KOPT-K1 (cell line): Measurements from ENCODE around the gene COMT.

ENCODE experiments used
- H3K27ac ChIP-seq: fragments of 200-600 bp; sonication (generic); 2 replicates; pipeline ENCODE4 v1.5.1; 2016; ENCODE audit warnings: antibody characterized with exemption, mild to moderate bottlenecking, low read depth, low read length; ENCODE audit not compliant: poor library complexity, severe bottlenecking
- H3K36me3 ChIP-seq: fragments of 200-600 bp; sonication (generic); 2 replicates; pipeline ENCODE4 v1.5.1; 2017; ENCODE audit warnings: antibody characterized with exemption, mild to moderate bottlenecking, low read length, moderate library complexity; ENCODE audit not compliant: insufficient read depth
- H3K9me3 ChIP-seq: fragments of 200-600 bp; sonication (generic); 2 replicates; pipeline ENCODE4 v1.5.1; 2017; ENCODE audit warnings: antibody characterized with exemption, low read length, mild to moderate bottlenecking; ENCODE audit not compliant: insufficient read depth, poor library complexity, severe bottlenecking

The COMT gene

DNA sequence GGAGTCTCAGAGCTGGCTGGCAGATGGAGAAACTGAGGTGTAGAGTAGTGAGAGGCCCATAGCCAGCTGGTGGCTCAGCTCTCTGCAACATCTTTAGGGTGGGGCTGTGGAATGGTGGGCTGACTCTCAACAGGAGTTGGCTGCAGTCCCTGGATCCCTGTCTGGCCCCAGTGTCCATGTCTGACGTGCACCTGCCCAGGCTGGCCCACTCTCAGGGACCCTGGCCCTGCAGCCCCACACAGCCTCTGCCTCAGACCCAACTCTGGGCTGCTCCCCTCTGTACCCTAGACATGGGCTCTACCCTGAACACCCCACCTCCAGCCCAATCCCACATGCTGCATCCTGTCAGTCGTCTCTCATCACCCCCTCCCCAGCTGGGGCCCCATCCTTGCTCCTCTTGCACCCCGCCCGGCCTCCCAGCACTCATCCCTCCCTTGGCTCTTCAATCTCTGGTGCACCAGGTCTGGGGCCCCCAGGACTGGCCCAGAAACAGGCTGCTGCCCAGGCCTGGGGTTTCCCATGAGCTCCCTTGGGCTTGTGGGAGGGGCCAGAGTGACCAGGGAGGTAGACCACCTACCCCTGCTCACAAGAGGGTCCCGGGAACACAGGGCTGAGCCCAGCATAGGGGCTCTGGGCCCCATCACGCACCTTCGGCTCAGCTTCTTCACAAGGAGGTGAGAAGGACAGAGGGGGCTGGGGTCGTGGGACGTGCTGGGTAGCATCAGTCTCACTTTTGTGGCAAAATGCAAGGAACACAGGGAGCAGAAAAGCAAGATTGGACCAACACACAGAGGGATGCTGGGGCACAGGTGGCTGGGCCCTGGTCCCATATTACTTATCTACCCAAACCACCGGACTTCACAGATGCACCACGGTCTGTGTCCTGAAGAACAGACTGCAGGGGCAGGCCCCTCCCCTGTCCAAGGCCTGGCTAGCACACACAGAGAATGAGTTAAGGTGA lies 43.6 kb downstream of the COMT start:
- no peaks in the 10 kb centered on the region for H3K9me3 ChIP-seq
- H3K36me3 ChIP-seq = no peaks in the 10 kb centered on the region
- no peak overlapping the region for H3K27ac ChIP-seq

DNA sequence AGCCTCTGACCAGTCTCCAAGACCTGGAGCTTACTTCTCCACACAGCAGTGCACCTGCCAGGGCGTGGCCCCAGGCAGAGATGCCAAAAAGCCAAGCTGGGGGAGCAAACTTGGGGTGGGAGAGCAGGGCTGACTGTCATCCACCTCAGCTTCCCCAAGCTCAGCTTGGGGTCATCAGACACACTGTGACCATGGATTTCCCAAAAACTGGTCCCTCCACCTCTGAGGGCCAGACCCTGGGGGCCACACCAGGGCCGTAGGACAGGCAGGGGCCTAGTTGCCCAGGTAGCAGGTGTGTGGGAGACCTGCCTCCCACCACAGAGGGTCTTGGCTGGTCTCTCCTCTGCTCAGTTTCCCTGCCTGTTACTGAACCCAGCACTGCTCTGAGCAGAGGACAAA lies 44.4 kb downstream of the COMT start:
- Histone ChIP-seq H3K9me3 (no peaks in the 10 kb centered on the region), H3K36me3 (no peaks in the 10 kb centered on the region), H3K27ac (no peak overlapping the region)

DNA sequence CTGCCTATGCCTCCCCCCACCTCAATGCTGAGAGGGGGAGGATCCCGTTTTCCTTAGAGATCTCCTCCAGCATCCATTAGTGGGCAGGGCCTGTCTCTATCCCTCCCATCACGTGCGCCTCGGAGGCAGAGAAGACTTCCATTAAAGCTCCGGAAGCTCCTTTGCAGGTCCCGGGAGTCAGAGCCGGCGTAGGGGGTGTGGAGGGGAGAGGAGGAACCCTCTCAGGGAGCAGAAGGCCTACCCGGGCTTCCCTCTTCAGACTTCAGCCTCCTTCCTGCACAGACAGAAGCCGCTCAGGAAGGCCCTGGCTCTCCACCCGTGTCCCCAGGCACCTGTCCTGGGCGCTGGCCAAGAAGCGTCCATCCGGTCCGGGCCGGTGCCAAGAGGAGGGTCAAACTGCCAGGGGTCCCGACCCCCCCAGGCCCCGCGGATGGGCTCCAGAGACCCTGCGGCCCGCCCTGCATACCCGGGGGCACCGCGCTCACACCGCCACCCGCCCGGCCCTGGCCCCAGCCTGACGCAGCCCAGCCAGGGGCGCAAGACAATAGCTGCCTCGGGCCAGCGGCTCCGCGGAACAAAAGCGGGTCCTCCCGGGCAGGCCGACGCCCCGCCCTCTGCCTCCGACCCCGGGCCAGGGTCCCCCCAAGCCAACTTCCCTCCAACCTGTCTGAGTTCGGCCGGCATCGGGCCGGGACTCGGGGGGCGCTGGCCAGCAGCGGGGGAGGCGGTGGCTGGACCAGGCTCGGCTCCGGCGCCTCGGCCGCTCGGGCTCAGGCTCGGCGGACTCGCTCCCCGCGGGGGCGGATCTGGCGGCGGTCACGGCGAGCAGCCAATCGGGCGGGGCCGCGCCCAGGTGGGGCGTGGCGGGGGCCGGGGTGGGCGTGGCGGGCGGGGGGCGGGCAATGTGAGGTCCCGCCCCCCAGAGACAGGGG lies 45.1 kb downstream of the COMT start:
- H3K9me3 ChIP-seq = no peaks in the 10 kb centered on the region
- no peaks in the 10 kb centered on the region for H3K36me3 ChIP-seq
- H3K27ac ChIP-seq = no peak overlapping the region

DNA sequence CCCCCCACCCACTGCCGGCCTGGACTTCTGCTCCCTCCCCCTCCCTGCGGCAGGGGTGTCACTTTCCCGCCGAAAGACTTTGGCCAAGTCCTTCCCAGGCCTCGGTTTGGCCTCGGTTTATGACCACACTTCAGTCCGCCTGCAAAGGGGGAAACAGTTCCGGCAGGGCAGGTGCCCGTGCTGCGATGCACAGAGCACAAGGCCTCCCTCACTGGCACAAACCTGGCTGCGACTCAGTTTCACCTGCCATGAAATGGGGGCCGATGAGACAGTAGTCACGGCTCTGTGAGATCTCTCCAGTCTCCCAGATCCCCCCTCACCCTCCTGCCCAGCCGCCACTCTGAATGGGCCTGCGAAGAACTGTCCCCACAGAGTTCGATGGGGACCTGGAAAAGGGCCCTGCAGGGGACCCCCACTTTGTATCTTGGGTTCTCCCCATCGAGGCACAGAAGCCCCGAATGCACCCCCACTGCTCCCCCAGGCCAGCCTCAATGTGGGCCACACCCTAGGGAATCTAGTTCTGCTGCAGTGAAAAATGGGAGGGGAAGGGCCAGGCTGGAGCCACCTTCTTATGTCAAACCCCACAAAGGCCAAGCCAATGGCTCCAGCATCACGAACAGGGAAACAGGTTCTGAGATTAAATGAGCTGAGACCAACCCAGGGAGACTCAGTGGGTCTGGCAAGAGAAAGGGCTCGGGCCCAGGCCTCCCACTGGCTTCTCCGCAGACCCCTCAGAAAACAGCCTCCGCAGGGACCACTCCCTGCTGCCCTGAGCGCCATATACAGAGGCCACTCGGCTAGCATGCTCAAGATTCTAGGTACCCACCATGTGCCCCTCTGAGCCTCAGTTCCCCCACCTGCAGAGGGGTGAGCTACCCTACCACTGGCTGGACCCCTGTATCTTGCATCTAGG lies 46.1 kb downstream of the COMT start:
- H3K27ac ChIP-seq = no peak overlapping the region
- H3K9me3 ChIP-seq = no peaks in the 10 kb centered on the region
- H3K36me3 ChIP-seq = no peaks in the 10 kb centered on the region

DNA sequence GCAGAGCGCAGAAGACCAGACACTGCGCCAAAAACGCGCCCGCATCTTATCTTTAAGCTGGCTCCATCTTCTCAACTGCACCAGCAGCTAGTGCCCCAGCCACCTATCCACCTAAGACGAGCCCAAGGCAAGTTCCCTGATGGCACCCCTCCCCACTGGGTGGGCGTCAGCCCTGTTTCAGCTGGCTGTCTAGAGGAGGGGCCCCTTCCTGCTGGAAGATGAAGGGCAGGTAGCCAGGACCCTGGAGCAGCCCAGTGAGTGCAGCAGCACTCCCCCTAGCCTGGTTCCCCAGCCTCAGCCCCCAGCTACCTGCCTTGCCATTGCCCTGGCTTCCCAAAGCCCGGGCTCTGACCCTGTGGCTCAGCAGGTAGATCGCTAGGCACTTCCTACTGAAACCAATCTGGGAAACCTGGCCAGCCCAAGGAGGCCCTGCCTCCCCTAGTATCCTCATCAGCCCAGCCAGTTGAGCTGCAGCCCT lies 46.8 kb downstream of the COMT start:
- Histone ChIP-seq H3K36me3 (no peaks in the 10 kb centered on the region), H3K9me3 (no peaks in the 10 kb centered on the region), H3K27ac (no peak overlapping the region)

DNA sequence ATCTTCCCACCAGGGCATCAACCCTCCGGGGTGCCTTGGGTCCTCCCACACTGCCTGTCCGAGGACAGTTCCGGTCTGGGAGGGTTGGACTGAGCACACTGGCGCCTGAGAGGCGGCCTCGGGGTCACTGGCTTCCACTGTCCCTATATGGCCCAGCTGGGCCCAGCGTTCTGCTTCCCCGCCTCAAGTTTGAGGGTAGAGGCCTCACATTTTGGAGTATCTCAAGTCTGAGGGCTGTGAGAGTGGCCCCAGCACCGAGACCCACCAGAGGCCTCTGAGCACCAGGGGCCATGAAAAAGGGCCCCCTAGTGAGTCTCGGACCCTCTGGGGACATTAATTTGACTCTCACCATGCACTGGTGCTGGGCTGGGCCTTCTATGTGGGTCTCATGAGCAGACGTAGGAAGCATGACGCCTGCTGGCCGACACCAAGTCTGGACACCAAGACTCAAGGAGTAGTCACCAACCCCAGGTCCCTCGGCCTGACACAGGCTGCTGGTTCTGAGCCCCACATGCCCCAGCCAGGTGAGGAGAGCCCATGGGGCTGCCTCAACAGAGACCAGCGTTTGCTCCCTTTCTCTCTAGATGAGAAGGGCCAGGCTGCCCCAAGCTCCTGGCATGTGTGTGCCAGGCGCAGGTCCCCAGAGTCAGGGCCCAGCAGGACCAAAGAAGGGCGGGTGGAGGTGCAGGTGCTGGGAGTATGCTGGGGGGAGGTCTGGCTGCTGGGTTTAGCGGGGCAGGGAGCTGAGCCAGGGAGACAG lies 47.6 kb downstream of the COMT start:
- no peaks in the 10 kb centered on the region for H3K9me3 ChIP-seq
- H3K27ac ChIP-seq = no peak overlapping the region
- no peaks in the 10 kb centered on the region for H3K36me3 ChIP-seq

DNA sequence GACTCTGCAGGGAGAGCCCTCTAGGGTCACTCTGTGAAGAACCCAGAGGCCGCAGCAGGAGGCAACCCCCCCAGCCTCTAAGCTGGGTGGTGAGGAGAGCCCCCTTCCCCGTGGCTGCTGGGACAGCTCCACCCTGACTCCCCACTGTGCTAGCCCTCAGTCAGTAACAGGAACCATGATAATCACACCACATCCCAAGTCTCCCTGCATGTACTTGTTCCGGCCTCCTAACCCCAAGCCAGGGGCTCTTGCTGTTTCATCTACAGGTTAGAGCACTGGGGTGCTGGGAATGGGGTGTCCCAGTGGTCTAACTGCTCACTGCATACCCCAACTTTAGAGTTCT lies 48.1 kb downstream of the COMT start:
- H3K27ac ChIP-seq = no peak overlapping the region
- no peaks in the 10 kb centered on the region for H3K9me3 ChIP-seq
- H3K36me3 ChIP-seq = no peaks in the 10 kb centered on the region

DNA sequence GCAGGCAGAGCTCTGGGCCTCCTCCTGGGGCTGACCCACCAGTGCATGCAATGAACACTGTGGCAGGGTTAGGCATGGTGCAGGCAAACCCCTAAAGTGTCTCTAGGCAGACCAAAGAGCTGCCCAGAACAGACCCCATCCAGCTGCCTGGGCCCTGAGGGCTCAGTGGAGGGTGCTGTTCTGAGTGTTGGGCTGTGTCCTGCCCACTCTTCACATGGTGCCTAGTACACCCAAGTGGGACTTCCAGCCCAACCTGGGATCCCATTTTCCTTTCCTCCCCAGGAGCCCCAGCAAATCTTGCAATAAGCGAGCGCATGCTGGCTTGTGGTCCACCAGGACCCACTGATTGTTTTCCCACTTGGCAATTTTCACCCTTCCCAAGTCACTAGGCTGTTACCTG lies 48.6 kb downstream of the COMT start:
- Histone ChIP-seq H3K9me3 (no peaks in the 10 kb centered on the region), H3K36me3 (no peaks in the 10 kb centered on the region), H3K27ac (no peak overlapping the region)

DNA sequence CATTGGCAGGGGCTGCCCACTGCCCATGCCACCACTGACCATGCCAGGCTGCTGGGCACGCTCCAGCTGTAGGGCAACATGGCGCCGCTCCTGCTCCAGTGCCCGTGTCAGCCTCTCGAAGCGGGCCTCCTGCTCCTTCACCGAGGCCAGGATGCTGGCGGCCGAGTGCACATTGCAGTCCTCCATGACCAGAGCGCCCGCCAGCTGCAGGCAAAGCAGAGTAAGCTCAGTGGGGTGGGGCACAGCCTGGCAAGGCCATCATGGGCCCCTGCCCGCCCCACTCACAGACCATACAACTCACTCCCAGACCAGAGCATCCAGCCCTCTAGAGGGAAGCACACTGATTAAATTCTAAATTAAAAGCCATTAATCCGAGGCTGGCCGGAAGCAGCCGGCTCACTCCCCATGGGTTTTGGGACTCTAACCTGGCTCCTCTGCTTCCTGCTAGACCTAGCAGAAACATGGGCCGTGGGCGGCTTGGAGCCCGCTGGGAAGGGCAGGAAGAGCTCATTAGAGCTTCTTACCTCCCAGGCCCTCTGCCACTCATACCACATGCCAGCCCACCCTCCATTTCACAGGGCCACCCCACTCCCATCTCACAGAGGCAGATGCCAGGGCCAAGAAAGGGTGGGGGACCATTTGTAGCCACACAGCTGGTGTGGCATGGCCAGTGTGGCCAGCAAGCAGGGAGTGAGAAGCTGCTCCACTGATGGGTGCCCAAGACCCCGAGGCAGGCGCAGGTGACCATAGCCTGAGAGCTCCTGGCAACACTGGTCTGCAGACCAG lies 49.2 kb downstream of the COMT start:
- Histone ChIP-seq H3K36me3 (no peaks in the 10 kb centered on the region), H3K9me3 (no peaks in the 10 kb centered on the region), H3K27ac (no peak overlapping the region)

DNA sequence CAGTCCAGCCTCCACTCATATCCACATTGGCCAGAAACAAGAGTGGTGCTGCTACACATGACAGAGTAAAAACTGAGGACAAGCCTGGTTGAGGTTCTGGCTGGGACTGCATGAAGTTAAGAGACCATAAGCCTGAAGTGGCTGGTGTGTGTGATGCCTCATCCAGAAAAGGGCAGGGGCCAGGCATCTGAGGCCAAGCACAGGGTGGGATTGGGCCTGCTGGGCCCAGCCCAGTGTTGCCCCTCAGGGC lies 49.7 kb downstream of the COMT start:
- no peak overlapping the region for H3K27ac ChIP-seq
- H3K36me3 ChIP-seq = no peaks in the 10 kb centered on the region

DNA sequence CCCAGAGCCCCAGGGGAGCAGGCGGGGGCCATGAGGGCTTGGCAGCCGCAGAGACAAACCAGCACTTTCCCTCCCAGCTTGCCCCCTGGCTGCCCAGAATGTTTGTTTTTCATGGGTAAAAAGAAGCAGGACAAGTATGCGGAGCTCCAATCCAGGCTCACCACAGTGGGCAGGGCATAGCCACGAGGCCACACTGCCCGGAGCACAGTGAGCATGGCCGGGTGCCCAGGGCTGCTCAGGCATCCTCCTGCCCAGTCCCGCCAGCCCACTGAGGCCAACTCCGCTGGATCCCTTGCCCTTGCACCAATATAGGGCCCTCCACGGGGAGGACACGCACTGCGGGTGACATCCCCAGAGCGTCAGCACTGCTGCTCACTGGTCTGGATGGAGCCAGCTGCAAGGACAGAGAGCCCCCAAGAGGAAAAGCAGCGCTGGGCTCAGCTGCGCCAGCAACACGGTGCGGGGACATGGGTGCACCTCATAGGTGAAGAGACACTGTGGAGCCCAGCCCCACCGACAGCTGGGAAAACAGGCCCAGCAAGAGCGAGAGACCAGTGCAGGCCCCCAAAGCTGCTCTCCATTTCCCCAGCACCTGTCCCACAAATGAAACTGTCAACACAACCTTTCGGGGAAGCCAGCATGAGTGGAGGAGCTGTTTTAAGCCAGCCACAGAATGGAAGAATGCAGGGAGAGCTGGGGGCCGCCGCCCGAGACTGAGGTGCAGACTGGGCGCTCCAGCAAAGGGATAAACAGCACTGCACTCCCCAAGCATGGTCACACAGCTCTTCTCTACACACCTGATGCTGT lies 50.3 kb downstream of the COMT start:
- Histone ChIP-seq H3K9me3 (no peaks in the 10 kb centered on the region), H3K27ac (no peak overlapping the region), H3K36me3 (no peaks in the 10 kb centered on the region)

More for the DNA sequence above, 49.7 kb downstream of the COMT start:
- no peaks in the 10 kb centered on the region for H3K9me3 ChIP-seq

DNA sequence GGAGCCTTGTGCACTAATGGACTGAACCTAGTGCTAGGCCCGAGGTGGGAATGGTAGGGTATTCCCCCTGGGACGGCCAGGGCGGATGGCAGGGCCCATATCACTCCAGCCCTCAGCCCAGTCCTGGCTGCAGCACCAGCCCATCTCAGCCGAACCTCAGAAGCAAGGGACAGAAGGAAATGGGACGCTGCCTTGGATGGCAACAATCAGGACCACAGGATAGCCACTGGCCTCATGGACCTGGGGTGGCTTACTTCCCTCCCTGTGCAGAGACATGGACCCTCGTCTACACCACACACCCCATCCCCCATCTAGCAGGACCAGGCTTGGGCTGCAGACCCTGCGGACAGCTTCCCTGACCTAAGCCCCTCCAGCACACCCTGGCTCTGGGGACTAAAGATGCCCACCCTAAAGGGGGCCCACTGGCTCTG lies 50.9 kb downstream of the COMT start:
- no peak overlapping the region for H3K27ac ChIP-seq
- H3K9me3 ChIP-seq = no peaks in the 10 kb centered on the region
- H3K36me3 ChIP-seq = no peaks in the 10 kb centered on the region

DNA sequence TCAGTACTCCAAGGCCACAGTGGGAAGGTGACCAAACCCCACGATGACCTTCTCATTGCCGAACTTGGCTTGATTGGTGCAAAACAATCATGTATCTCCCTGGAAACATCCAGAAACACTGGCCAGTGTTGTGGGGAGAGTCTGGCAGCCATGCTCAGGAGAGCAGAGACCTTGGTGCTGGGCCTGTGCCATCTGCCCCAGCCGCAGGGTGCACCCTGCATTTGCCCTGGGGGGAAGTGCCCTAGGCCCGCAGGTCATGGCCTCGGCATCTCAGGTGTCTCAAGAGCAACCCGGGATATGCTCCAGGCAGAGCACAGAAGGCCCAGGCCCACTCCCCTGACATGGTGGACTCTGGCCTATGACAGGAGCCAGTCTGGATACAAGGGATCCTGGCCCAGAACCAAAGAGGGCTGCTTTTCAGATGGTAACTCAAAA lies 51.4 kb downstream of the COMT start:
- Histone ChIP-seq H3K36me3 (no peaks in the 10 kb centered on the region), H3K9me3 (no peaks in the 10 kb centered on the region), H3K27ac (no peak overlapping the region)
